ENCODE data around the gene EFCAB6.

- TF ChIP-seq CTCF (IDR thresholded peaks at IDR 0.05; ENCODE audit: extremely low read depth in 1 of 2, insufficient read depth in 1 of 2, low read depth in 1 of 2, low read length in 2 of 2), result no peak
- TF ChIP-seq EZH2 (IDR thresholded peaks at IDR 0.05; ENCODE audit: borderline replicate concordance, low read depth, low read length, severe bottlenecking), result no peak
- no peak for TF ChIP-seq MAX (IDR thresholded peaks at IDR 0.05; ENCODE audit: insufficient read depth, insufficient read length)
- no peak for TF ChIP-seq POLR2A (IDR thresholded peaks at IDR 0.05; ENCODE audit: low read depth, low read length)
- TF ChIP-seq POLR2AphosphoS5 (IDR thresholded peaks at IDR 0.05; ENCODE audit: insufficient read depth, low read depth, low read length), result no peak
These were observed 187.7 kb downstream of the EFCAB6 start for GRCh38 chr22:43624144-43624998.

Measured in endothelial cell of umbilical vein (primary cell).